ENCODE results near the gene CNNM1.

DNA sequence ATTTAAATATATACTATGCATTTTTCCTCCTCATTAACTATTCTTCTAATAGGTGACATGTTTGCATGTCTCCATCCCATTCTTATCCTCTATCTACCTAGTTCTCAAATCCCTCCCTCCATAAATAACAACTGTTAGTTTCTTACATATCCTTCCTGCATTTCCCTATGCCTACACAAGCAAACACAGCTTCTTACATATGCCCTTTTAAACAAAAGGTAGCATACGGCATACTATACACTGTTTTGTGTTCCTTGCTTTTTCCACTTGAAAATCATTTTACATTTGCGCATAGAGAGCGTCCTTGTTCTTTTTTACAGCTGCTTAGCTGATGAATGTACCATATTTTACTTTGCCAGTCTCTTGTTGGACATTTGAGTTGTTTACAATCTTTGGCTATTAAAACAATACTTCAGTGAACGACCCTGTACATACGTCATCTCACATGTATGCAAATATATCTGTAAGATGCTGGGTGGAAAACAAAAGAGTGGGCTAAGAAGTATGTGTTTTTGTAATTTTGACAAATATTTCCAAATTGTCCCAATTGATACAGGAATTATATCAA, 93.5 kb downstream of the CNNM1 start:
- no peak for TF ChIP-seq CTCF (IDR thresholded peaks at IDR 0.05 in 4 of 5, conservative IDR thresholded peaks at IDR 0.05 in 1 of 5)
- TF ChIP-seq POLR2A (IDR thresholded peaks at IDR 0.05): no peak

All from gastrocnemius medialis (tissue), 4 donors.